GM12878 (cell line): ENCODE results near the gene TGFBRAP1. TPM values are rescaled to one million over a fixed set of nuclear protein-coding genes. Genes with fewer than 3 reads are reported as not detected.

Experiments
- ASH2L ChIP-seq: fragments of 300-600, 200-600 bp; sonication (generic); IDR thresholded peaks from 2 replicates; pipeline ENCODE4 v1.6.1; 2017; ENCODE audit warnings: low read depth, mild to moderate bottlenecking, borderline replicate concordance
- BCL11A ChIP-seq: IDR thresholded peaks from 2 replicates; pipeline ENCODE4 v1.6.1; 2011; ENCODE audit warnings: low read depth, low read length
- CHD1 ChIP-seq: IDR thresholded peaks from 2 replicates; pipeline ENCODE4 v1.6.1; 2012; ENCODE audit warnings: low read depth, low read length, improper control_type of control experiment
- EGR1 ChIP-seq, 2 experiments: IDR thresholded peaks; 1 replicate in 1 of 2; 2 replicates in 1 of 2; pipeline ENCODE4 v1.6.1; 2011 to 2012; ENCODE audit warnings: low read depth in 2 of 2, low read length in 2 of 2, borderline replicate concordance in 1 of 2, mild to moderate bottlenecking in 1 of 2, moderate library complexity in 1 of 2
- FOXM1 ChIP-seq: IDR thresholded peaks from 2 replicates; pipeline ENCODE4 v1.6.1; 2012; ENCODE audit warnings: low read depth, mild to moderate bottlenecking, inconsistent platforms, low read length, moderate library complexity
- GABPA ChIP-seq: IDR thresholded peaks from 2 replicates; pipeline ENCODE4 v1.6.1; 2014; ENCODE audit warnings: antibody characterized with exemption, low read depth, mild to moderate bottlenecking, inconsistent platforms
- GATAD2B ChIP-seq: fragments of 450-650 bp; conservative IDR thresholded peaks from 2 replicates; pipeline ENCODE4 v1.6.1; 2017; ENCODE audit warnings: low read depth, mild to moderate bottlenecking, moderate library complexity
- HDGF ChIP-seq: fragments of 450-650 bp; IDR thresholded peaks from 2 replicates; pipeline ENCODE4 v1.6.1; 2016; ENCODE audit warnings: antibody characterized with exemption
- JUNB ChIP-seq: IDR thresholded peaks from 2 replicates; pipeline ENCODE4 v1.6.1; 2016; ENCODE audit warnings: antibody characterized with exemption, mild to moderate bottlenecking
- MEF2A ChIP-seq: IDR thresholded peaks from 2 replicates; pipeline ENCODE4 v1.6.1; 2011; ENCODE audit warnings: low read depth, mild to moderate bottlenecking, low read length, moderate library complexity; ENCODE audit not compliant: insufficient read depth
- NBN ChIP-seq: fragments of 450-650 bp; IDR thresholded peaks from 2 replicates; pipeline ENCODE4 v1.6.1; 2016
- NFYA ChIP-seq: IDR thresholded peaks from 2 replicates; pipeline ENCODE4 v1.6.1; 2011; ENCODE audit warnings: low read depth, mild to moderate bottlenecking, low read length, improper control_type of control experiment, borderline replicate concordance
- NR2C2 ChIP-seq: IDR thresholded peaks from 2 replicates; pipeline ENCODE4 v1.6.1; 2011; ENCODE audit warnings: borderline replicate concordance, low read depth; ENCODE audit not compliant: control insufficient read depth, insufficient read length
- PAX5 ChIP-seq: IDR thresholded peaks from 2 replicates; pipeline ENCODE4 v1.6.1; 2011; ENCODE audit warnings: low read depth, low read length, borderline replicate concordance
- PML ChIP-seq: IDR thresholded peaks from 2 replicates; pipeline ENCODE4 v1.6.1; 2012; ENCODE audit warnings: low read length, inconsistent platforms
- POLR2A ChIP-seq: IDR thresholded peaks from 2 replicates; pipeline ENCODE4 v1.6.1; 2011; ENCODE audit warnings: low read depth, mild to moderate bottlenecking, low read length
- RAD21 ChIP-seq: IDR thresholded peaks from 2 replicates; pipeline ENCODE4 v1.6.1; 2011; ENCODE audit warnings: mild to moderate bottlenecking, low read depth, low read length, moderate library complexity; ENCODE audit not compliant: insufficient read depth
- RBBP5 ChIP-seq: fragments of 200-600 bp; sonication (generic); conservative IDR thresholded peaks from 2 replicates; pipeline ENCODE4 v1.6.1; 2016
- RCOR1 ChIP-seq: conservative IDR thresholded peaks from 2 replicates; pipeline ENCODE4 v1.6.1; 2012; ENCODE audit warnings: low read depth, low read length, improper control_type of control experiment
- RFX5 ChIP-seq: IDR thresholded peaks from 2 replicates; pipeline ENCODE4 v1.6.1; 2011; ENCODE audit warnings: low read depth, low read length, improper control_type of control experiment
- TCF7 ChIP-seq: IDR thresholded peaks from 2 replicates; pipeline ENCODE4 v1.6.1; 2014; ENCODE audit warnings: antibody characterized with exemption, borderline replicate concordance
- ZNF274 ChIP-seq: IDR thresholded peaks from one replicate; pipeline ENCODE4 v1.8.0; 2011; ENCODE audit not compliant: insufficient read length, insufficient read depth
- ZZZ3 ChIP-seq: IDR thresholded peaks from 2 replicates; pipeline ENCODE4 v1.6.1; 2011; ENCODE audit warnings: low read depth; ENCODE audit not compliant: control insufficient read depth, insufficient read length
- polyA plus RNA-seq, 11 experiments: library from polyadenylated mRNA; depleted of rRNA in 4 of 11; unstranded in 6 of 11; stranded (reverse) in 5 of 11; fragments of >200 nt; fragmentation: Nextera tagmentation in 4 of 11; fragmentation: Illumina TruSeq in 1 of 11; extraction: Ambion mirVana in 4 of 11; extraction: Trizol in 1 of 11; gene quantifications; 1 replicate in 1 of 11; 2 replicates in 10 of 11; pipeline versions ENCODE4 v1.2.1 to v1.2.3, GENCODE V29; 2011 to 2016; ENCODE audit warnings: inconsistent platforms in 2 of 11, missing spikeins in 2 of 11, low read depth in 1 of 11
- total RNA-seq, 4 experiments: library from RNA; depleted of rRNA in 3 of 4; stranded (reverse); fragments of >200 nt in 3 of 4; fragmentation: Illumina TruSeq in 1 of 4; extraction: Trizol in 1 of 4; gene quantifications; 2 replicates each; pipeline versions ENCODE4 v1.2.1 to v1.2.3, GENCODE V29; 2013 to 2021
- TF ChIP-seq, protein P1 (sequence below): IDR thresholded peaks from 2 replicates; pipeline ENCODE4 v1.6.1; 2011; ENCODE audit warnings: mild to moderate bottlenecking, low read depth, low read length, moderate library complexity; ENCODE audit not compliant: insufficient replicate concordance
- TF ChIP-seq, protein P2 (sequence below): fragments of 450-650 bp; IDR thresholded peaks from 2 replicates; pipeline ENCODE4 v1.6.1; 2016; ENCODE audit warnings: mild to moderate bottlenecking
- TF ChIP-seq, protein P3 (sequence below): IDR thresholded peaks from 2 replicates; pipeline ENCODE4 v1.6.1; 2012; ENCODE audit warnings: low read depth, low read length, improper control_type of control experiment
- TF ChIP-seq, protein P4 (sequence below): IDR thresholded peaks from 2 replicates; pipeline ENCODE4 v1.6.1; 2011; ENCODE audit warnings: low read depth, mild to moderate bottlenecking, low read length, moderate library complexity, borderline replicate concordance; ENCODE audit errors: extremely low read depth
- TF ChIP-seq, protein P5 (sequence below): IDR thresholded peaks from 2 replicates; pipeline ENCODE4 v1.6.1; 2012; ENCODE audit warnings: low read depth, low read length, improper control_type of control experiment
- TF ChIP-seq, protein P6 (sequence below): fragments of 450-650 bp; IDR thresholded peaks from 2 replicates; pipeline ENCODE4 v1.6.1; 2017; ENCODE audit warnings: low read depth, mild to moderate bottlenecking, moderate library complexity

Gene TGFBRAP1
- total and polyA plus RNA-seq, 10 of the 15 experiments (the other 5 are each of a cell fraction or from before 2014, with no cell fraction given) = 7.9 to 37.4 (median 23.7) TPM

DNA sequence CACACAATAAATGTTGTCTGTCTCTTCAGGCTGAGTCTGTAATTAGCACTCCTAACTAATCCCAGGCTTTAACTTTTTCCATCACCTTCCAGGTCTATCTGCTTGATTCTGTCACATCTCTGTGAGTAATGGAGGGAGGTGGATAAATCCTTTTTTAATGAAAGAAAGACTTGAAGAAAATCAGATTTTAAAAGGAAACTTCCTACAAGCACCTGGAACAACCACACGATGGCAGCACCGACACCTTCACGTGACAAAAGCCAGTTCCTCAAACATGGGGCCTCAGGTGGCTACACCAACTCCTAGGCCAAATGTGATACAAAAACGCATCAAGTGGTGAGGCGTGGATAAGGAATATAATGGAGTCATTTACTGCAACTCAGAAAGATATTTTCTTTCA, 41.8 kb downstream of the TGFBRAP1 start (continued):
- TF ChIP-seq ZZZ3 (no peak), ZNF274 (no peak), TCF7 (no peak), CHD1 (no peak), PAX5 (no peak), NBN (no peak), BCL11A (no peak), GABPA (no peak), EGR1 (IDR thresholded peaks at IDR 0.05; ENCODE audit: borderline replicate concordance in 1 of 2, low read depth in 2 of 2, low read length in 2 of 2) (no peak), FOXM1 (no peak), RCOR1 (no peak), NR2C2 (no peak), GATAD2B (no peak), RAD21 (peak; percentile 55), RFX5 (no peak), JUNB (no peak), PML (no peak), MEF2A (no peak), ASH2L (no peak), HDGF (no peak), NFYA (no peak), RBBP5 (no peak), POLR2A (no peak)
- TF ChIP-seq, protein P1, sequence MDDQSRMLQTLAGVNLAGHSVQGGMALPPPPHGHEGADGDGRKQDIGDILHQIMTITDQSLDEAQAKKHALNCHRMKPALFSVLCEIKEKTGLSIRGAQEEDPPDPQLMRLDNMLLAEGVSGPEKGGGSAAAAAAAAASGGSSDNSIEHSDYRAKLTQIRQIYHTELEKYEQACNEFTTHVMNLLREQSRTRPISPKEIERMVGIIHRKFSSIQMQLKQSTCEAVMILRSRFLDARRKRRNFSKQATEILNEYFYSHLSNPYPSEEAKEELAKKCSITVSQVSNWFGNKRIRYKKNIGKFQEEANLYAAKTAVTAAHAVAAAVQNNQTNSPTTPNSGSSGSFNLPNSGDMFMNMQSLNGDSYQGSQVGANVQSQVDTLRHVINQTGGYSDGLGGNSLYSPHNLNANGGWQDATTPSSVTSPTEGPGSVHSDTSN = no peak
- TF ChIP-seq, protein P2, sequence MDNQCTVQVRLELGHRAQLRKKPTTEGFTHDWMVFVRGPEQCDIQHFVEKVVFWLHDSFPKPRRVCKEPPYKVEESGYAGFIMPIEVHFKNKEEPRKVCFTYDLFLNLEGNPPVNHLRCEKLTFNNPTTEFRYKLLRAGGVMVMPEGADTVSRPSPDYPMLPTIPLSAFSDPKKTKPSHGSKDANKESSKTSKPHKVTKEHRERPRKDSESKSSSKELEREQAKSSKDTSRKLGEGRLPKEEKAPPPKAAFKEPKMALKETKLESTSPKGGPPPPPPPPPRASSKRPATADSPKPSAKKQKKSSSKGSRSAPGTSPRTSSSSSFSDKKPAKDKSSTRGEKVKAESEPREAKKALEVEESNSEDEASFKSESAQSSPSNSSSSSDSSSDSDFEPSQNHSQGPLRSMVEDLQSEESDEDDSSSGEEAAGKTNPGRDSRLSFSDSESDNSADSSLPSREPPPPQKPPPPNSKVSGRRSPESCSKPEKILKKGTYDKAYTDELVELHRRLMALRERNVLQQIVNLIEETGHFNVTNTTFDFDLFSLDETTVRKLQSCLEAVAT = no peak
- TF ChIP-seq, protein P3, sequence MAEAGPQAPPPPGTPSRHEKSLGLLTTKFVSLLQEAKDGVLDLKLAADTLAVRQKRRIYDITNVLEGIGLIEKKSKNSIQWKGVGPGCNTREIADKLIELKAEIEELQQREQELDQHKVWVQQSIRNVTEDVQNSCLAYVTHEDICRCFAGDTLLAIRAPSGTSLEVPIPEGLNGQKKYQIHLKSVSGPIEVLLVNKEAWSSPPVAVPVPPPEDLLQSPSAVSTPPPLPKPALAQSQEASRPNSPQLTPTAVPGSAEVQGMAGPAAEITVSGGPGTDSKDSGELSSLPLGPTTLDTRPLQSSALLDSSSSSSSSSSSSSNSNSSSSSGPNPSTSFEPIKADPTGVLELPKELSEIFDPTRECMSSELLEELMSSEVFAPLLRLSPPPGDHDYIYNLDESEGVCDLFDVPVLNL = no peak
- TF ChIP-seq, protein P4, sequence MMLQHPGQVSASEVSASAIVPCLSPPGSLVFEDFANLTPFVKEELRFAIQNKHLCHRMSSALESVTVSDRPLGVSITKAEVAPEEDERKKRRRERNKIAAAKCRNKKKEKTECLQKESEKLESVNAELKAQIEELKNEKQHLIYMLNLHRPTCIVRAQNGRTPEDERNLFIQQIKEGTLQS = peak; percentile 77; the same call in 1 of the 2 replicates
- TF ChIP-seq, protein P5, sequence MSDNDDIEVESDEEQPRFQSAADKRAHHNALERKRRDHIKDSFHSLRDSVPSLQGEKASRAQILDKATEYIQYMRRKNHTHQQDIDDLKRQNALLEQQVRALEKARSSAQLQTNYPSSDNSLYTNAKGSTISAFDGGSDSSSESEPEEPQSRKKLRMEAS = peak; percentile 44; the same call in 1 of the 2 replicates
- TF ChIP-seq, protein P6, sequence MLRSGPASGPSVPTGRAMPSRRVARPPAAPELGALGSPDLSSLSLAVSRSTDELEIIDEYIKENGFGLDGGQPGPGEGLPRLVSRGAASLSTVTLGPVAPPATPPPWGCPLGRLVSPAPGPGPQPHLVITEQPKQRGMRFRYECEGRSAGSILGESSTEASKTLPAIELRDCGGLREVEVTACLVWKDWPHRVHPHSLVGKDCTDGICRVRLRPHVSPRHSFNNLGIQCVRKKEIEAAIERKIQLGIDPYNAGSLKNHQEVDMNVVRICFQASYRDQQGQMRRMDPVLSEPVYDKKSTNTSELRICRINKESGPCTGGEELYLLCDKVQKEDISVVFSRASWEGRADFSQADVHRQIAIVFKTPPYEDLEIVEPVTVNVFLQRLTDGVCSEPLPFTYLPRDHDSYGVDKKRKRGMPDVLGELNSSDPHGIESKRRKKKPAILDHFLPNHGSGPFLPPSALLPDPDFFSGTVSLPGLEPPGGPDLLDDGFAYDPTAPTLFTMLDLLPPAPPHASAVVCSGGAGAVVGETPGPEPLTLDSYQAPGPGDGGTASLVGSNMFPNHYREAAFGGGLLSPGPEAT = no peak
